ENCODE measurements around the gene CD40LG.

The CD40LG gene

DNA sequence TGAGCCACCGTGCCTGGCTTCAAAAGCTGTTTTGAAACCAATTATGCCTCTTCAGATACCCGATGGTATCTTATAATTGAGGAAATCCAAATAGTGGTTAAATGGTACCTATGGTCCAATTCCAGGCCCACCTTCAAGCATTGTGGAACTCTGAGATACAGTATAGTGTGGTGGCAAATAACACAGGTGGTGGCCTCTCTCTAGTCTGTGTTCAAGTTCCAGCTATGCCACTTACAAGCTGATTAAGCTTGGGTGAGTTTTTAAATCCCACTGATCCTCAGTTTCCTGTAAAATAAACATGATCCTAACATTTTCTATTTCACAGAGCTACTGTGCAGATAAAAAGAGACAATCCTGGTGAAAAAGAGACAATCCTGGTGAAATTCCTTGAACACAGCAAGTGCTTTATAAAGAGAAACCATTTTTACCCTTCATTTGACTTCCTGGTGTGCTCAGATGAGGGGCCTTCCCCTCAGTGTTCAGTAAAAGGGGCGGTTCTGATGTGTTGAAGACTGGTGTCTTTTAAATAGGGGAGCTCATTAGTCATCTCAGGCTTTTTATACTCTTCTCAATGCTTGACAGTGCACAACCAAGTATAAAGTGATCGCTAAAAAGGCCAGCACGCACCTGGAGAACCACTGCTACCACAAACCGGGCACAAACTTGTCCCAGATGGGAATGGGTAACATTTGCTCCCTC, 30.8 kb upstream of the CD40LG start:
- Histone ChIP-seq H2BK15ac (replicated peaks; ENCODE audit: low read depth) (no peak overlapping the region), H3K9ac (ENCODE audit: low read length) (no peak overlapping the region), H4K8ac (ENCODE audit: low read depth, low read length) (no peak overlapping the region), H2AK5ac (ENCODE audit: low read length) (no peak overlapping the region), H3K27ac (ENCODE audit: low read depth, low read length) (no peak overlapping the region), H3K4ac (ENCODE audit: low read depth, low read length) (no peak overlapping the region), H3K18ac (ENCODE audit: low read length) (no peak overlapping the region), H3K4me2 (ENCODE audit: low read length) (no peak overlapping the region), H3K36me3 (ENCODE audit: control insufficient read depth, insufficient read depth, low read length) (no peaks in the 10 kb centered on the region), H2BK120ac (ENCODE audit: low read depth, low read length) (no peak overlapping the region), H3K79me2 (ENCODE audit: control insufficient read depth, insufficient read depth, low read length) (no peaks in the 10 kb centered on the region), H3K4me1 (ENCODE audit: control insufficient read depth, low read depth, low read length) (no peaks in the 10 kb centered on the region), H2BK5ac (ENCODE audit: low read length) (no peak overlapping the region), H4K5ac (ENCODE audit: low read length) (no peak overlapping the region), H3K23ac (ENCODE audit: low read length) (no peak overlapping the region), H3K4me3 (ENCODE audit: low read length) (no peak overlapping the region), H3K27me3 (ENCODE audit: insufficient read depth, low read length, poor library complexity) (no peaks in the 10 kb centered on the region), H3K79me1 (ENCODE audit: low read length) (no peaks in the 10 kb centered on the region), H3K56ac (ENCODE audit: low read length) (no peak overlapping the region)
- WGBS (ENCODE audit: extremely low coverage, insufficient coverage, low lambda C conversion rate), result no CpG with 5 or more reads among the region's 6 CpGs
- no peak for DNase-seq

DNA sequence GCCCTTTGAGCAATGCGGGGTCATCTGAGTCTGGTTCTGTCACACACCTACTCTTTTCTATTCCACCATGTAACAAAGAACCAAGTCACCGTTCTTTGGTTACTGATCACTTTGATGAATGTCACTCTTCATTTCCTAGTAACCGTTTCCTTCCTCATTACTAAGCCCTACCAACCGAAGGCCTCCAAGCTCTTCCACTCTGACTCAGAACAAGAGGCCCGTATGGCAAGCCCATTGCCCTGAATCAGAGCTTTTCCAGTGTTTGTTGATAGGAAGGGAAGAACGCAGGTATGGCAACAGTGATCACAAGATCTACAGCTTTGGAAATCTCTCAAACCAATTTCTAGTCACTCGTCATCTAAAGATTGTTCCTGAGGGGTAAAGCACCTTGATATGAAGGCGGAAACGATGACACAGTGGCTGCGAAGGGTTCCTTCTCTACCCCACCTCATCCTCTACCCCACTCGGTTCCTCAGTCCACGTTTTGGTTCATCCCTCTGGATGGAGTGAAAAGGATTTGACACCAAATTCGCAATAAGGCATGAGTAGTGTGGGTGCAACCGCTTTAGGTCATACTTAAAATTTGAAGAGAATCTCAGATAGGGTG, 28.0 kb upstream of the CD40LG start:
- Histone ChIP-seq H3K4me2 (ENCODE audit: low read length) (no peak overlapping the region), H3K27ac (ENCODE audit: low read depth, low read length) (no peak overlapping the region), H3K79me2 (ENCODE audit: control insufficient read depth, insufficient read depth, low read length) (no peaks in the 10 kb centered on the region), H3K9ac (ENCODE audit: low read length) (no peak overlapping the region), H2BK15ac (replicated peaks; ENCODE audit: low read depth) (no peak overlapping the region), H2BK120ac (ENCODE audit: low read depth, low read length) (no peak overlapping the region), H3K27me3 (ENCODE audit: insufficient read depth, low read length, poor library complexity) (no peaks in the 10 kb centered on the region), H4K5ac (ENCODE audit: low read length) (no peak overlapping the region), H3K79me1 (ENCODE audit: low read length) (no peaks in the 10 kb centered on the region), H4K8ac (ENCODE audit: low read depth, low read length) (no peak overlapping the region), H2BK5ac (ENCODE audit: low read length) (no peak overlapping the region), H3K36me3 (ENCODE audit: control insufficient read depth, insufficient read depth, low read length) (no peaks in the 10 kb centered on the region), H2AK5ac (ENCODE audit: low read length) (no peak overlapping the region), H3K4me3 (ENCODE audit: low read length) (no peak overlapping the region), H3K18ac (ENCODE audit: low read length) (no peak overlapping the region), H3K56ac (ENCODE audit: low read length) (no peak overlapping the region), H3K23ac (ENCODE audit: low read length) (no peak overlapping the region), H3K4me1 (ENCODE audit: control insufficient read depth, low read depth, low read length) (no peaks in the 10 kb centered on the region), H3K4ac (ENCODE audit: low read depth, low read length) (no peak overlapping the region)
- no CpG with 5 or more reads among the region's 14 CpGs for WGBS (ENCODE audit: extremely low coverage, insufficient coverage, low lambda C conversion rate)
- DNase-seq, result no peak

DNA sequence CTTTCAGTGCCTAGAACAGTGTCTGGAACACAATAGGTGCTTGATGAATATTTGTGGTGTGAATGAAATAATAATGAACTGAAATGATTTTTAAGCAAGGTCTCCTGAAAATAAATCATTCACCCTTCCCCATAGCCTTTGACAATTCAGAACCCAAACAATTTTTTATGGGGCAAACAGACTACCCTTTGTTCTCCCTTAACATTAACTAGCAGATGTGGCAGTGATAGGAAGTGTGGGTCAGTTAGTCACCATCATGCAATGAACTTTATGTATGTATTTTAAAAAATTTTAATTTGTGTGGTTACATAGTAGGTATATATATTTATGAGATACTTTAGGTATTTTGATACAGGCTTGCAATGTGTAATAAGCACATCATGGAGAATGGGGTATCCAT, 27.2 kb upstream of the CD40LG start:
- H4K8ac ChIP-seq (ENCODE audit: low read depth, low read length), result no peak overlapping the region
- H3K36me3 ChIP-seq (ENCODE audit: control insufficient read depth, insufficient read depth, low read length), result no peaks in the 10 kb centered on the region
- H3K4me1 ChIP-seq (ENCODE audit: control insufficient read depth, low read depth, low read length), result no peaks in the 10 kb centered on the region
- H3K56ac ChIP-seq (ENCODE audit: low read length), result no peak overlapping the region
- no peak overlapping the region for H3K4me3 ChIP-seq (ENCODE audit: low read length)
- H3K9ac ChIP-seq (ENCODE audit: low read length), result no peak overlapping the region
- H3K79me1 ChIP-seq (ENCODE audit: low read length), result no peaks in the 10 kb centered on the region
- H3K27me3 ChIP-seq (ENCODE audit: insufficient read depth, low read length, poor library complexity), result no peaks in the 10 kb centered on the region
- H2BK5ac ChIP-seq (ENCODE audit: low read length), result no peak overlapping the region
- no peak overlapping the region for H3K18ac ChIP-seq (ENCODE audit: low read length)
- H4K5ac ChIP-seq (ENCODE audit: low read length), result no peak overlapping the region
- H3K4me2 ChIP-seq (ENCODE audit: low read length), result no peak overlapping the region
- no peak overlapping the region for H2BK120ac ChIP-seq (ENCODE audit: low read depth, low read length)
- no peak overlapping the region for H2BK15ac ChIP-seq (replicated peaks; ENCODE audit: low read depth)
- no peak for DNase-seq
- no peaks in the 10 kb centered on the region for H3K79me2 ChIP-seq (ENCODE audit: control insufficient read depth, insufficient read depth, low read length)
- H3K27ac ChIP-seq (ENCODE audit: low read depth, low read length), result no peak overlapping the region
- no peak overlapping the region for H3K4ac ChIP-seq (ENCODE audit: low read depth, low read length)
- no peak overlapping the region for H2AK5ac ChIP-seq (ENCODE audit: low read length)
- no peak overlapping the region for H3K23ac ChIP-seq (ENCODE audit: low read length)

DNA sequence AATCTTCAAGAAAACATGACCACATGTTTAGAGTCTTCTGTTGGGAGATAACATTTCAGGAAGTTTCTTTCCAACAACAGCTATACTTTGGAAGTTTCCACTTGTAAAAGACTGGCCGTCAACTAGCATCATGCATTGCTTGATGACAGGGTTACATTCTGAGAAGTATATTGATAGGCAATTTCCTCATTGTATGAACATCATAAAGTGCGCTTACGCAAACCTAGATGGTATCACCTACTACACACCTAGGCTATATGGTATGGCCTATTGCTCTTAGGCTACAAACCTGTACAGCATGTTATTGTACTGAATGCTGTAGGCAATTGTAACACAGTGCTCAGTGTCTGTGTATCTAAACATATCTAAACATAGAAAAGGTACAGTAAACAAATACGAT, 25.4 kb upstream of the CD40LG start:
- H3K27me3 ChIP-seq (ENCODE audit: insufficient read depth, low read length, poor library complexity), result no peaks in the 10 kb centered on the region
- H3K4me2 ChIP-seq (ENCODE audit: low read length), result no peak overlapping the region
- WGBS (ENCODE audit: extremely low coverage, insufficient coverage, low lambda C conversion rate), result no CpG with 5 or more reads among the region's 4 CpGs
- H3K56ac ChIP-seq (ENCODE audit: low read length), result no peak overlapping the region
- no peaks in the 10 kb centered on the region for H3K79me2 ChIP-seq (ENCODE audit: control insufficient read depth, insufficient read depth, low read length)
- no peak overlapping the region for H2BK15ac ChIP-seq (replicated peaks; ENCODE audit: low read depth)
- no peaks in the 10 kb centered on the region for H3K4me1 ChIP-seq (ENCODE audit: control insufficient read depth, low read depth, low read length)
- H3K4ac ChIP-seq (ENCODE audit: low read depth, low read length), result no peak overlapping the region
- no peak overlapping the region for H2BK5ac ChIP-seq (ENCODE audit: low read length)
- no peak overlapping the region for H4K5ac ChIP-seq (ENCODE audit: low read length)
- H3K79me1 ChIP-seq (ENCODE audit: low read length), result no peaks in the 10 kb centered on the region
- no peak overlapping the region for H4K8ac ChIP-seq (ENCODE audit: low read depth, low read length)
- H3K4me3 ChIP-seq (ENCODE audit: low read length), result no peak overlapping the region
- no peak overlapping the region for H2AK5ac ChIP-seq (ENCODE audit: low read length)
- no peak overlapping the region for H2BK120ac ChIP-seq (ENCODE audit: low read depth, low read length)
- H3K9ac ChIP-seq (ENCODE audit: low read length), result no peak overlapping the region
- no peaks in the 10 kb centered on the region for H3K36me3 ChIP-seq (ENCODE audit: control insufficient read depth, insufficient read depth, low read length)
- H3K23ac ChIP-seq (ENCODE audit: low read length), result no peak overlapping the region
- H3K27ac ChIP-seq (ENCODE audit: low read depth, low read length), result no peak overlapping the region
- DNase-seq, result no peak
- H3K18ac ChIP-seq (ENCODE audit: low read length), result no peak overlapping the region

DNA sequence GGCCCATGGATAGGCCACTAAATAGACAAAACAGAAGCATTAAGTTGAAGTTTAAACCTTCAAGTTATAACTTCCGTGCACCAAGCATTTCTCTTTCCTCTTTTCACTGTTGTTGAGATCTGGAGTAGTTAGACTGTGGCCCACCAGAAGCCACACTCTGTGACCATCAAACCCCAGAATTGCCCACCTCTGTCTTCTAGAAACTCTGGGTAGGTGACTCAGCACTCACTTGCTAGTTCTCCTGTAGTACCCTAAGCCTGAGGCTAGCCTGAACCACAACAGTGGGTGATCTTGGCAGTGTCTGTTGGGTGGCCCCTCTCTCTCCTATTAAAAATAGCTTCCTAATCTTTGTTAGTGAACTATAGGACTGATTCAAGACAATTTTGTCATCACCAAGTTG, 24.6 kb upstream of the CD40LG start:
- Histone ChIP-seq H4K5ac (ENCODE audit: low read length) (no peak overlapping the region), H2BK5ac (ENCODE audit: low read length) (no peak overlapping the region), H3K9ac (ENCODE audit: low read length) (no peak overlapping the region), H3K56ac (ENCODE audit: low read length) (no peak overlapping the region), H4K8ac (ENCODE audit: low read depth, low read length) (no peak overlapping the region), H3K18ac (ENCODE audit: low read length) (no peak overlapping the region), H3K4me1 (ENCODE audit: control insufficient read depth, low read depth, low read length) (no peaks in the 10 kb centered on the region), H3K36me3 (ENCODE audit: control insufficient read depth, insufficient read depth, low read length) (no peaks in the 10 kb centered on the region), H2BK120ac (ENCODE audit: low read depth, low read length) (no peak overlapping the region), H3K4ac (ENCODE audit: low read depth, low read length) (no peak overlapping the region), H3K4me3 (ENCODE audit: low read length) (no peak overlapping the region), H3K23ac (ENCODE audit: low read length) (no peak overlapping the region), H3K79me1 (ENCODE audit: low read length) (no peaks in the 10 kb centered on the region), H3K4me2 (ENCODE audit: low read length) (no peak overlapping the region), H2AK5ac (ENCODE audit: low read length) (no peak overlapping the region), H3K27me3 (ENCODE audit: insufficient read depth, low read length, poor library complexity) (no peaks in the 10 kb centered on the region), H3K27ac (ENCODE audit: low read depth, low read length) (no peak overlapping the region), H3K79me2 (ENCODE audit: control insufficient read depth, insufficient read depth, low read length) (no peaks in the 10 kb centered on the region), H2BK15ac (replicated peaks; ENCODE audit: low read depth) (no peak overlapping the region)
- no peak for DNase-seq
- WGBS (ENCODE audit: extremely low coverage, insufficient coverage, low lambda C conversion rate), result no CpG with 5 or more reads among the region's 1 CpG

DNA sequence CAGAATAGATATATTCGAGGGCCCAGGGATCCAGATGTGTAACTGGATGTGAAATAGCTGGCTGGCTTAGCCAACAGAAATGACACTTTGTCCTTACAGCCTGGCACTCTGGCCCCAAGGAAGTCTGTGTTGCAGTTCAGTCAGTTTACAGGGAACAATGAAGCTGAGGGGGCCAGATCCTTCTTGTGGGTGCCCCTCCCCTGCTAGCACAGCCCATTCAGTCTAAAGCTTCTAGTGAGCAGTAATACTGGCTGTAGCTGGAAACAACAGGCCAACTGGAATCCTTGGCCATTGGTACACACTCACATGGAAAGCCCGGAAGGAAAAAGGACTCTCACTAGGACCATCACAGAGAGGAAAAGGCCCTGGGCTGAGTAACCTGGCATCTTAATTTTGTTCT, 22.7 kb upstream of the CD40LG start:
- Histone ChIP-seq H3K4me2 (ENCODE audit: low read length) (no peak overlapping the region), H3K18ac (ENCODE audit: low read length) (no peak overlapping the region), H4K5ac (ENCODE audit: low read length) (no peak overlapping the region), H3K56ac (ENCODE audit: low read length) (no peak overlapping the region), H2BK120ac (ENCODE audit: low read depth, low read length) (no peak overlapping the region), H3K9ac (ENCODE audit: low read length) (no peak overlapping the region), H3K4me1 (ENCODE audit: control insufficient read depth, low read depth, low read length) (no peaks in the 10 kb centered on the region), H3K4ac (ENCODE audit: low read depth, low read length) (no peak overlapping the region), H2BK15ac (replicated peaks; ENCODE audit: low read depth) (no peak overlapping the region), H3K27me3 (ENCODE audit: insufficient read depth, low read length, poor library complexity) (no peaks in the 10 kb centered on the region), H3K23ac (ENCODE audit: low read length) (no peak overlapping the region), H3K79me1 (ENCODE audit: low read length) (no peaks in the 10 kb centered on the region), H2BK5ac (ENCODE audit: low read length) (no peak overlapping the region), H4K8ac (ENCODE audit: low read depth, low read length) (no peak overlapping the region), H3K79me2 (ENCODE audit: control insufficient read depth, insufficient read depth, low read length) (no peaks in the 10 kb centered on the region), H3K4me3 (ENCODE audit: low read length) (no peak overlapping the region), H3K27ac (ENCODE audit: low read depth, low read length) (no peak overlapping the region), H2AK5ac (ENCODE audit: low read length) (no peak overlapping the region), H3K36me3 (ENCODE audit: control insufficient read depth, insufficient read depth, low read length) (no peaks in the 10 kb centered on the region)
- WGBS (ENCODE audit: extremely low coverage, insufficient coverage, low lambda C conversion rate), result no CpG with 5 or more reads among the region's 2 CpGs
- no peak for DNase-seq

Measured in mesendoderm (in vitro differentiated cells).